K562 (cell line): ENCODE measurements around the gene TMEM126B. TPM values are rescaled to one million over a fixed set of nuclear protein-coding genes. Genes with fewer than 3 reads are reported as not detected.

ENCODE experiments used
- DACH1 ChIP-seq: fragments of 450-650 bp; IDR thresholded peaks from 2 replicates; pipeline ENCODE4 v1.6.1; 2018; ENCODE audit not compliant: partially characterized antibody
- ELF4 ChIP-seq: fragments of 450-650 bp; formaldehyde crosslinking; IDR thresholded peaks from 2 replicates; pipeline ENCODE4 v1.4.0; 2022; ENCODE audit warnings: missing genetic modification characterization
- HDAC6 ChIP-seq: IDR thresholded peaks from 2 replicates; pipeline ENCODE4 v1.6.1; 2012; ENCODE audit warnings: low read depth, mild to moderate bottlenecking, control low read depth, inconsistent platforms, low read length, moderate library complexity
- HNRNPL ChIP-seq: fragments of 200-400 bp; formaldehyde crosslinking; IDR thresholded peaks from 2 replicates; pipeline ENCODE4 v1.6.1; 2017; ENCODE audit warnings: low read depth, mild to moderate bottlenecking, low read length
- ILF3 ChIP-seq: fragments of 450-650 bp; IDR thresholded peaks from 2 replicates; pipeline ENCODE4 v1.6.1; 2018; ENCODE audit warnings: antibody characterized with exemption, mild to moderate bottlenecking, moderate library complexity, borderline replicate concordance
- MECOM ChIP-seq: fragments of 250-450 bp; sonication (Bioruptor Pico); IDR thresholded peaks from 2 replicates; pipeline ENCODE4 v1.8.0; 2022; ENCODE audit warnings: inconsistent platforms
- OTX1 ChIP-seq: fragments of 450-650 bp; formaldehyde crosslinking; IDR thresholded peaks from 2 replicates; pipeline ENCODE4 v1.4.0; 2022; ENCODE audit warnings: mild to moderate bottlenecking
- POLR2A ChIP-seq: fragments of 450-650 bp; conservative IDR thresholded peaks from 2 replicates; pipeline ENCODE4 v1.6.1; 2016
- RBM39 ChIP-seq: fragments of 200-400 bp; formaldehyde crosslinking; optimal IDR thresholded peaks from 2 replicates; pipeline ENCODE3; 2018; ENCODE audit warnings: low read depth, low read length
- SAFB ChIP-seq: fragments of 200-400 bp; formaldehyde crosslinking; IDR thresholded peaks from 2 replicates; pipeline ENCODE4 v1.6.1; 2017; ENCODE audit warnings: low read depth, low read length, borderline replicate concordance
- ZFP30 ChIP-seq: fragments of 250-450 bp; sonication (Bioruptor Pico); IDR thresholded peaks from 2 replicates; pipeline ENCODE4 v1.8.0; 2022; ENCODE audit warnings: moderate library complexity, mild to moderate bottlenecking, inconsistent platforms, borderline replicate concordance
- ZFP36 ChIP-seq: fragments of 150-350 bp; IDR thresholded peaks from 2 replicates; pipeline ENCODE4 v1.6.1; 2018; ENCODE audit warnings: low read length, low read depth; ENCODE audit not compliant: partially characterized antibody
- ZNF586 ChIP-seq: fragments of 450-650 bp; formaldehyde crosslinking; conservative IDR thresholded peaks from 2 replicates; pipeline ENCODE4 v1.4.0; 2020; ENCODE audit warnings: mild to moderate bottlenecking, moderate library complexity
- polyA plus RNA-seq, 8 experiments: library from polyadenylated mRNA; depleted of rRNA in 4 of 8; stranded (reverse) in 5 of 8; unstranded in 3 of 8; fragments of >200 nt; fragmentation: Nextera tagmentation in 2 of 8; fragmentation: Illumina TruSeq in 1 of 8; extraction: Ambion mirVana in 2 of 8; extraction: Trizol in 1 of 8; gene quantifications; 2 replicates each; pipeline versions ENCODE4 v1.2.1 to v1.2.3, GENCODE V29; 2011 to 2014; ENCODE audit warnings: inconsistent platforms in 1 of 8, missing spikeins in 1 of 8
- total RNA-seq, 7 experiments: library from RNA; depleted of rRNA in 6 of 7; stranded (reverse); fragments of >200 nt in 6 of 7; fragmentation: Illumina TruSeq in 2 of 7; extraction: Trizol in 2 of 7; gene quantifications; 2 replicates each; pipeline versions ENCODE4 v1.2.1 to v1.2.3, GENCODE V29; 2011 to 2021; ENCODE audit warnings: low replicate concordance in 1 of 7
- TF ChIP-seq, protein P1 (sequence below): fragments of 250-450 bp; sonication (Bioruptor Pico); IDR thresholded peaks from 2 replicates; pipeline ENCODE4 v1.5.0; 2021; ENCODE audit warnings: mild to moderate bottlenecking, moderate library complexity
- TF ChIP-seq, protein P2 (sequence below): fragments of 450-650 bp; conservative IDR thresholded peaks from 2 replicates; pipeline ENCODE4 v1.6.1; 2016; ENCODE audit warnings: missing genetic modification characterization, low read depth, mild to moderate bottlenecking, control low read depth, missing compliant biosample characterization

The TMEM126B gene
- total and polyA plus RNA-seq, 9 of the 15 experiments (the other 6 are each of a cell fraction or from before 2014, with no cell fraction given), result 85.5 to 226 (median 164) TPM

- TF ChIP-seq, protein P1, sequence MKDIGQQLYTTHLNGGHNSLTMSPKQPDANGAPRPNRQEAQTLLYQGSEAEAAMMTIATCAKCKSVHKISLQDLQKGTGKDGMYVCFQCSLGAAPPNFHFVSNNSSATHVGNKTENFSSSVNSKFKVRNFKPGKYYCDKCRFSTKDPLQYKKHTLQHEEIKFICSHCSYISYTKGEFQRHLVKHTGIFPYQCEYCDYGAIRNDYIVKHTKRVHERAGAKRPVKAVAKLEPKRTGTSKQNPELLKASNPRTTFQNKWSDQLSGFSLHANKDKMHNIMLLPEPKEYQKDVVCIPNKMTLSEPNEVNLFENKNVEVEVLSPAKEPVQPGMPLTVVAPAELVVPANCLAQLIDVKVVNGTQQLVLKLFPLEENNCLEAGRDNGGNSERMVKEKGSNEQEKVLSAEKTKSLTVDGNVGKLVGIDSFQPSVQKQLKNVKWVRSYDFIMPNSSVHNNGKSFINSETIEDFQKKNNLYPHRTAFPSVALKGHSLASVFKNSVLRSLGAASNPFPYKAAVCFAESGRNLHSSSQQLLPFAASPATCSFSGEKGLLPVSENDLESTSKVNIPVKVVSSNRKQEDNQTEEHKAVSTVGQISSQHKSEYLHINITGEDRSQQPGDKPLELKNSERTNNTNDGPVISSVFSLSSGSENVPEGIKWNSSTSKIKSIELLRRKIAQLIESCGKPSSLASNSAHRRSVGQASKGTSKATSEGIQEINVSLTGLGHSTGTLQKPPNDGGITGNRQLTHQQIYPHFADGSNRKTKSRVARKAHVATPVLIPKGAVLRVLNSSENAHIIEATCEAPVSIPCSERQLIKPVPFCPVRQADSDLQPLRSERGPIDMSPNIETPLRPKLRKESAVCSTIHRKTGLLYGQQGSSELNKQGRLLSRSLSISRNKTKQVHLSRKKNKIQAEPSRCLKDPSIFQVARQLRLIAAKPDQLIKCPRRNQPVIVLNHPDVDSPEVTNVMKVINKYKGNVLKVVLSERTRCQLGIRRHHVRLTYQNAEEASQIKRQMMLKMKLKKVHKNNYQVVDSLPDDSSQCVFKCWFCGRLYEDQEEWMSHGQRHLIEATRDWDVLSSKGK (CRISPR knock-in tag), result no peak
- TF ChIP-seq HDAC6, result no peak
- TF ChIP-seq RBM39, result no peak
- TF ChIP-seq SAFB, result no peak
- peak; percentile 90 for TF ChIP-seq POLR2A
- TF ChIP-seq, protein P2, sequence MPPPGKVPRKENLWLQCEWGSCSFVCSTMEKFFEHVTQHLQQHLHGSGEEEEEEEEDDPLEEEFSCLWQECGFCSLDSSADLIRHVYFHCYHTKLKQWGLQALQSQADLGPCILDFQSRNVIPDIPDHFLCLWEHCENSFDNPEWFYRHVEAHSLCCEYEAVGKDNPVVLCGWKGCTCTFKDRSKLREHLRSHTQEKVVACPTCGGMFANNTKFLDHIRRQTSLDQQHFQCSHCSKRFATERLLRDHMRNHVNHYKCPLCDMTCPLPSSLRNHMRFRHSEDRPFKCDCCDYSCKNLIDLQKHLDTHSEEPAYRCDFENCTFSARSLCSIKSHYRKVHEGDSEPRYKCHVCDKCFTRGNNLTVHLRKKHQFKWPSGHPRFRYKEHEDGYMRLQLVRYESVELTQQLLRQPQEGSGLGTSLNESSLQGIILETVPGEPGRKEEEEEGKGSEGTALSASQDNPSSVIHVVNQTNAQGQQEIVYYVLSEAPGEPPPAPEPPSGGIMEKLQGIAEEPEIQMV (tag), result no peak
- no peak for TF ChIP-seq ZNF586 (CRISPR knock-in tag)
- no peak for TF ChIP-seq ZFP30
- TF ChIP-seq DACH1, result no peak
- no peak for TF ChIP-seq ZFP36
- no peak for TF ChIP-seq ELF4
- TF ChIP-seq MECOM (CRISPR knock-in tag), result no peak
- no peak for TF ChIP-seq OTX1
- TF ChIP-seq ILF3, result no peak
- no peak for TF ChIP-seq HNRNPL
These were observed at the start of gene TMEM126B (continued) for GRCh38 chr11:85627998-85628770.
